Measurements from ENCODE around the gene ACIN1. TPM values are rescaled to one million over a fixed set of nuclear protein-coding genes. Genes with fewer than 3 reads are reported as not detected.

ACIN1 gene
- total RNA-seq, 1 experiment from 2014 or later = 171 TPM

- CTCF ChIA-PET = interaction anchor here (1.0 to 1.9 kb wide), 3 partner anchors 52 to 64 kb away, joined by 4 to 13 read pairs (median 9); no protein-coding TSS in a partner anchor
- BruUV-seq (replicated peaks) = no TSS peak
- Histone ChIP-seq H3K4me2 (no peak overlapping the region), H2AFZ (no peak overlapping the region), H3K79me2 (ENCODE audit: low read depth) (no peaks in the 10 kb centered on the region), H3K27ac (no peak overlapping the region), H3K4me1 (replicated peaks; ENCODE audit: insufficient read depth) (0 out of 2 replicates have a peak, but pooled peaks cover under 1% of the 10 kb centered on the region), H4K20me1 (ENCODE audit: insufficient read depth) (no peaks in the 10 kb centered on the region), H3K9me2 (ENCODE audit: insufficient read depth) (no peaks in the 10 kb centered on the region), H3K36me3 (ENCODE audit: low read depth) (no peaks in the 10 kb centered on the region), H3K27me3 (ENCODE audit: insufficient read depth, low read depth) (no peaks in the 10 kb centered on the region), H3F3A (ENCODE audit: insufficient read depth, low read depth) (no peaks in the 10 kb centered on the region; the same call in 1 of the 2 replicates), H3K4me3 (no peak overlapping the region), H3K9me3 (ENCODE audit: insufficient read depth, low read depth) (no peaks in the 10 kb centered on the region)
- intact Hi-C loops (cut with micrococcal nuclease; ENCODE audit: unreplicated experiment) = loop anchor here (2.0 to 10.0 kb wide), 2 partner anchors 143 to 259 kb away; no protein-coding TSS in a partner anchor
- TF ChIP-seq EZH2 (IDR thresholded peaks at IDR 0.05; ENCODE audit: low read depth) (no peak), CTCF (conservative IDR thresholded peaks at IDR 0.05) (no peak)
- no peak for DNase-seq
- POLR2A ChIA-PET (ENCODE audit: unreplicated experiment) = no interaction called here
Observed at GRCh38 chr14:23121361-23121771, 26.4 kb upstream of the ACIN1 start.

GRCh38 chr14:23120541-23121251 is 25.8 kb upstream of the ACIN1 start:
- Histone ChIP-seq H3K4me3 (no peak overlapping the region), H3K36me3 (ENCODE audit: low read depth) (no peaks in the 10 kb centered on the region), H3K79me2 (ENCODE audit: low read depth) (no peaks in the 10 kb centered on the region), H2AFZ (no peak overlapping the region), H3K4me2 (no peak overlapping the region), H3K27me3 (ENCODE audit: insufficient read depth, low read depth) (no peaks in the 10 kb centered on the region), H3K9me3 (ENCODE audit: insufficient read depth, low read depth) (no peaks in the 10 kb centered on the region), H3K4me1 (replicated peaks; ENCODE audit: insufficient read depth) (peaks cover 7% of the 10 kb centered on the region), H3K9me2 (ENCODE audit: insufficient read depth) (no peaks in the 10 kb centered on the region), H3F3A (ENCODE audit: insufficient read depth, low read depth) (peaks cover 6% of the 10 kb centered on the region; the same call in 1 of the 2 replicates), H3K27ac (no peak overlapping the region), H4K20me1 (ENCODE audit: insufficient read depth) (no peaks in the 10 kb centered on the region)
- ChIA-PET POLR2A (ENCODE audit: unreplicated experiment) (interaction anchor here (0.5 to 0.7 kb wide), 3 partner anchors 26 to 1026 kb away, joined by 3 to 7 read pairs (median 3); partner anchors contain the start of genes ACIN1 and C14orf119), CTCF (interaction anchor here (0.6 to 1.9 kb wide), 12 partner anchors 26 to 437 kb away, joined by 3 to 15 read pairs (median 4); partner anchors contain the start of genes ACIN1, BCL2L2 and C14orf119)
- DNase-seq = peak; percentile 57 to 78
- TF ChIP-seq EZH2 (IDR thresholded peaks at IDR 0.05; ENCODE audit: low read depth) (no peak), CTCF (conservative IDR thresholded peaks at IDR 0.05) (peak; percentile 95)
- intact Hi-C loops (cut with micrococcal nuclease; ENCODE audit: unreplicated experiment) = loop anchor here (1.0 to 10.0 kb wide), 4 partner anchors 67 to 260 kb away; no protein-coding TSS in a partner anchor
- no TSS peak for BruUV-seq (replicated peaks)

GRCh38 chr14:23119363-23120327 is 24.7 kb upstream of the ACIN1 start:
- peaks cover 17% of the 10 kb centered on the region for H3K4me1 ChIP-seq (replicated peaks; ENCODE audit: insufficient read depth)

More at GRCh38 chr14:23119363-23120327, 24.7 kb upstream of the ACIN1 start:
- TF ChIP-seq CTCF (conservative IDR thresholded peaks at IDR 0.05) = no peak
- no peak for TF ChIP-seq EZH2 (IDR thresholded peaks at IDR 0.05; ENCODE audit: low read depth)
- BruUV-seq (replicated peaks) = no TSS peak
- DNase-seq = no peak
- no peaks in the 10 kb centered on the region for H3K9me3 ChIP-seq (ENCODE audit: insufficient read depth, low read depth)
- H3K9me2 ChIP-seq (ENCODE audit: insufficient read depth) = no peaks in the 10 kb centered on the region
- POLR2A ChIA-PET (ENCODE audit: unreplicated experiment) = no interaction called here
- no peaks in the 10 kb centered on the region for H3K79me2 ChIP-seq (ENCODE audit: low read depth)
- H3K4me3 ChIP-seq = no peak overlapping the region
- H3K36me3 ChIP-seq (ENCODE audit: low read depth) = no peaks in the 10 kb centered on the region
- H3F3A ChIP-seq (ENCODE audit: insufficient read depth, low read depth) = peaks cover 14% of the 10 kb centered on the region; the same call in 1 of the 2 replicates
- no peak overlapping the region for H3K27ac ChIP-seq
- intact Hi-C loops (cut with micrococcal nuclease; ENCODE audit: unreplicated experiment) = loop anchor here (1.0 to 10.0 kb wide), 4 partner anchors 68 to 261 kb away; no protein-coding TSS in a partner anchor
- CTCF ChIA-PET = interaction anchor here (0.6 to 1.3 kb wide), 3 partner anchors 49 to 181 kb away, joined by 4 to 7 read pairs (median 5); no protein-coding TSS in a partner anchor
- no peak overlapping the region for H2AFZ ChIP-seq
- no peaks in the 10 kb centered on the region for H3K27me3 ChIP-seq (ENCODE audit: insufficient read depth, low read depth)
- no peaks in the 10 kb centered on the region for H4K20me1 ChIP-seq (ENCODE audit: insufficient read depth)
- no peak overlapping the region for H3K4me2 ChIP-seq
